Amniotic stem cell (primary cell): ENCODE measurements around the gene TAS1R1.

Experiments
- DNase-seq: peaks from one replicate; lab custom pipeline; 2025; lab: John Stamatoyannopoulos, UW

The TAS1R1 gene

DNA sequence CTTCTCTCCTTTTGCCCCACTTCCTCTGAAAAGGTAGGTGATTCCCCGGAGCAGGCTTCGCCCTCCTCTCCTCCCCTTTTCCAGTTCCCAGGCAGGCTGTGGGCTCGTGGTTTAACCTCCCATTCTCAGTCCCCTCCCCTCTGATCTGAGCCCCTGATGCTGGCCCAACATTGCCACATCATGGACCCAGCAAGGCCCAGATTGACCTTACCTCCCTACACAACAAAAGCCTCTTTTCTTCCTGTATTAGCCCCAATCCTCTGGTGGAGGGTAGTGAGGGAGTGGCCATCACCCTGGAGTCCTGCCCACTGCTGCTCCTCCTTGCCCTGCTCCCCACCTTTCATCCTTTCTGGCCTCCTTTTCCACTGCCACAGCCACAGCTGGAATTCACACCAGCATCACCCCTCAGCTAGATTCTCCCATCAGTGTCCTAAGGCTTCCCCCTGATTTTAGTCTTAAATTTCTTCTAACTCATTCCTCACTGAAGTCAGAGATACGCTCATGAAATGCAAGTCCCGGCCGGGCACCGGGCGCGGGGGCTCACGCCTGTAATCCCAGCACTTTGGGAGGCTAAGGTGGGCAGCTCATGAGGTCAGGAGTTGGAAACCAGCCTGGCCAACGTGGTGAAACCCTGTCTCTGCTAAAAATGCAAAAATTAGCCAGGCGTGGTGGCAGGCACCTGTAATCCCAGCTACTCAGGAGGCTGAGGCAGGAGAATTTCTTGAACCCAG, 17.7 kb downstream of the TAS1R1 start:
- no peak for DNase-seq

DNA sequence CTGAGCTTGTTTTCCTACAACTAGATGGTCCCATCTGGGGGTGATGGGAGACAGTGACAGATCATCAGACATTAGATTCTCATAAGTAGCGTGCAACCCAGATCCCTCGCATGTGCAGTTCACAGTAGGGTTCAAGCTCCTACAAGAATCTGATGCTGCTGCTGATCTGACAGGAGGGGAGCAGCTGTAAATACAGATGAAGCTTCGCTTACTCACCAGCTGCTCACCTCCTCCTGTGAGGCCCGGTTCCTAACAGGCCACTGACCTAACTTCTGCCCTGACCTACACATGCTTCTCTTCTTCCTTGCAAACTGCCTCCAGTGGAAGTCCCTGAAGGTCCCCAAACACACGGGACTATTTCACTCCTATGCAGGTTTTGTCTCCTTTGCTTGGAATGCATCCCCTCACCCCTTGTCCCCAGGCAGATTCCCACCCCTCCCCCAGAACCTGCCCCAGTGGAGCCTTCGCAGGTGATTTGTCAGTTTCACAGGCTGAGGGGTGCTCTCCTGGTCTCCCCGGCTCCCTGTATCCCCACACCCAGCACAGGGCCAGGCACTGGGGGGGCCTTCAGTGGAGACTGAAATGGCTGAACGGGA, 19.0 kb downstream of the TAS1R1 start:
- DNase-seq, result no peak

DNA sequence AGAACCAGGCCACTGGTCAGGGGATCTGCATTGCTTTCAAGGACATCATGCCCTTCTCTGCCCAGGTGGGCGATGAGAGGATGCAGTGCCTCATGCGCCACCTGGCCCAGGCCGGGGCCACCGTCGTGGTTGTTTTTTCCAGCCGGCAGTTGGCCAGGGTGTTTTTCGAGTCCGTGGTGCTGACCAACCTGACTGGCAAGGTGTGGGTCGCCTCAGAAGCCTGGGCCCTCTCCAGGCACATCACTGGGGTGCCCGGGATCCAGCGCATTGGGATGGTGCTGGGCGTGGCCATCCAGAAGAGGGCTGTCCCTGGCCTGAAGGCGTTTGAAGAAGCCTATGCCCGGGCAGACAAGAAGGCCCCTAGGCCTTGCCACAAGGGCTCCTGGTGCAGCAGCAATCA, 19.7 kb downstream of the TAS1R1 start:
- DNase-seq, result no peak

DNA sequence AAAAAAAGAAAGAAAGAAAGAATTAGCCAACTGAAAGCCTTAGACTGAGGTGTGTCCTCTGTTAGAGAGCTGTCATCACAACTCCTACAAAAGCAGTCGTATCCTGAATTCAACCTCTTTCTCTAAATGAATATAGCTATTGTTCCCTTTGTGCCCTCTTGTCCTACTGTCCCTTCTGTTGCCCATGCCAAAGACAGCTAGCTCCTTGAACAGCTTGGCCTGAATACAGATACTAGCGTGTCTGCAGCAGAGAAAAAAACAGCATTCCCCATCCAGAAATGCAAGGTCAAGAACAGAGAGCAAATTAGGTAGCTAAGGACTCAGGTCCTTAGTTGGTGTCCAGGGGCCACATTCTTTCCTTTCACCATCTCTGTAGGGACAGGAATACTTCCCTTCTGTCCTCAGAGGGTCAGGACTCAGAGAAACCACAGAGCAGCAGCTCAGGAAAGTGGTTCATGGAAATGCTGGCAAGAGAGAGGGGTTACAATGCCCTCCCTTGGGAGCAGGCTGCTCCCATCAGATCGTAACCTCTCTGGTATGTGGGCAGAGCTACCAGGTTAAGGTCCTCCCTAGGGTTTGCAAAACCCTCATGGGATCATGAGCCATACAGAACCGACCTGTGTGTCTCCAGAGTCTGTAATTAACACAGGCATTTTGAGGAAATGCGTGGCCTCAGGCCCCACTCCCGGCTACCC, 22.9 kb downstream of the TAS1R1 start:
- DNase-seq, result no peak

DNA sequence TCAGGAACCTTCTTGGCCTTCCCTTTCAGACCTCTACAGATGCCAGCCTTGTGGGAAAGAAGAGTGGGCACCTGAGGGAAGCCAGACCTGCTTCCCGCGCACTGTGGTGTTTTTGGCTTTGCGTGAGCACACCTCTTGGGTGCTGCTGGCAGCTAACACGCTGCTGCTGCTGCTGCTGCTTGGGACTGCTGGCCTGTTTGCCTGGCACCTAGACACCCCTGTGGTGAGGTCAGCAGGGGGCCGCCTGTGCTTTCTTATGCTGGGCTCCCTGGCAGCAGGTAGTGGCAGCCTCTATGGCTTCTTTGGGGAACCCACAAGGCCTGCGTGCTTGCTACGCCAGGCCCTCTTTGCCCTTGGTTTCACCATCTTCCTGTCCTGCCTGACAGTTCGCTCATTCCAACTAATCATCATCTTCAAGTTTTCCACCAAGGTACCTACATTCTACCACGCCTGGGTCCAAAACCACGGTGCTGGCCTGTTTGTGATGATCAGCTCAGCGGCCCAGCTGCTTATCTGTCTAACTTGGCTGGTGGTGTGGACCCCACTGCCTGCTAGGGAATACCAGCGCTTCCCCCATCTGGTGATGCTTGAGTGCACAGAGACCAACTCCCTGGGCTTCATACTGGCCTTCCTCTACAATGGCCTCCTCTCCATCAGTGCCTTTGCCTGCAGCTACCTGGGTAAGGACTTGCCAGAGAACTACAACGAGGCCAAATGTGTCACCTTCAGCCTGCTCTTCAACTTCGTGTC, 23.7 kb downstream of the TAS1R1 start:
- no peak for DNase-seq

DNA sequence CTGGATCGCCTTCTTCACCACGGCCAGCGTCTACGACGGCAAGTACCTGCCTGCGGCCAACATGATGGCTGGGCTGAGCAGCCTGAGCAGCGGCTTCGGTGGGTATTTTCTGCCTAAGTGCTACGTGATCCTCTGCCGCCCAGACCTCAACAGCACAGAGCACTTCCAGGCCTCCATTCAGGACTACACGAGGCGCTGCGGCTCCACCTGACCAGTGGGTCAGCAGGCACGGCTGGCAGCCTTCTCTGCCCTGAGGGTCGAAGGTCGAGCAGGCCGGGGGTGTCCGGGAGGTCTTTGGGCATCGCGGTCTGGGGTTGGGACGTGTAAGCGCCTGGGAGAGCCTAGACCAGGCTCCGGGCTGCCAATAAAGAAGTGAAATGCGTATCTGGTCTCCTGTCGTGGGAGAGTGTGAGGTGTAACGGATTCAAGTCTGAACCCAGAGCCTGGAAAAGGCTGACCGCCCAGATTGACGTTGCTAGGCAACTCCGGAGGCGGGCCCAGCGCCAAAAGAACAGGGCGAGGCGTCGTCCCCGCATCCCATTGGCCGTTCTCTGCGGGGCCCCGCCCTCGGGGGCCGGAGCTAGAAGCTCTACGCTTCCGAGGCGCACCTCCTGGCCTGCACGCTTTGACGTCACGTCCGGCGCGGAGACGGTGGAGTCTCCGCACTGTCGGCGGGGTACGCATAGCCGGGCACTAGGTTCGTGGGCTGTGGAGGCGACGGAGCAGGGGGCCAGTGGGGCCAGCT, 24.4 kb downstream of the TAS1R1 start, which contains the start of gene ZBTB48:
Gene ZBTB48 (plus strand): TSS at position 621 of the 745 bp plus-strand sequence. CDS start 616 bp downstream, outside the sequence.
- DNase-seq, result peak; percentile 93

DNA sequence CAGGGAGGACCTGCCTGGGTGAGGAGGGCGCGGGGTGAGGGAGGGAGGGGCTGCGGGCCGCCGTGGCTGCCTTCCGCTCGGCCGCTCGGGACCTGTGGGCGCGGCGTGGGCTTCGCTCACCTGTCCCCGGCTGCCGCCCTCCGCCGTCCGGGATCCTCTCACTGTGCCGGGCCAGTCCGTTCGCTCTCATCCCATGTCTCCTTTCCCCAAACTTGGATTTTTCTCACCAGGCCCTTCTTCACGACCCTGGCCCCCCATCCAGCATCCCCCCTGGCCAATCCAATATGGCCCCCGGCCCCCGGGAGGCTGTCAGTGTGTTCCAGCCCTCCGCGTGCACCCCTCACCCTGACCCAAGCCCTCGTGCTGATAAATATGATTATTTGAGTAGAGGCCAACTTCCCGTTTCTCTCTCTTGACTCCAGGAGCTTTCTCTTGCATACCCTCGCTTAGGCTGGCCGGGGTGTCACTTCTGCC, 25.0 kb downstream of the TAS1R1 start:
- no peak for DNase-seq

DNA sequence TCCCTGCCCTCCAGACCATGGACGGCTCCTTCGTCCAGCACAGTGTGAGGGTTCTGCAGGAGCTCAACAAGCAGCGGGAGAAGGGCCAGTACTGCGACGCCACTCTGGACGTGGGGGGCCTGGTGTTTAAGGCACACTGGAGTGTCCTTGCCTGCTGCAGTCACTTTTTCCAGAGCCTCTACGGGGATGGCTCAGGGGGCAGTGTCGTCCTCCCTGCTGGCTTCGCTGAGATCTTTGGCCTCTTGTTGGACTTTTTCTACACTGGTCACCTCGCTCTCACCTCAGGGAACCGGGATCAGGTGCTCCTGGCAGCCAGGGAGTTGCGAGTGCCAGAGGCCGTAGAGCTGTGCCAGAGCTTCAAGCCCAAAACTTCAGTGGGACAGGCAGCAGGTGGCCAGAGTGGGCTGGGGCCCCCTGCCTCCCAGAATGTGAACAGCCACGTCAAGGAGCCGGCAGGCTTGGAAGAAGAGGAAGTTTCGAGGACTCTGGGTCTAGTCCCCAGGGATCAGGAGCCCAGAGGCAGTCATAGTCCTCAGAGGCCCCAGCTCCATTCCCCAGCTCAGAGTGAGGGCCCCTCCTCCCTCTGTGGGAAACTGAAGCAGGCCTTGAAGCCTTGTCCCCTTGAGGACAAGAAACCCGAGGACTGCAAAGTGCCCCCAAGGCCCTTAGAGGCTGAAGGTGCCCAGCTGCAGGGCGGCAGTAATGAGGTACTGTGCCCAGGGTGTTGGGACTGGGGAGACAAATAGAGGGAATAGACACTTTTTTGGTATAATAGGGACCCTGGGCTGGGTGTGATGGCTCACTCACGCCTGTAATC, 25.7 kb downstream of the TAS1R1 start:
- DNase-seq, result no peak

DNA sequence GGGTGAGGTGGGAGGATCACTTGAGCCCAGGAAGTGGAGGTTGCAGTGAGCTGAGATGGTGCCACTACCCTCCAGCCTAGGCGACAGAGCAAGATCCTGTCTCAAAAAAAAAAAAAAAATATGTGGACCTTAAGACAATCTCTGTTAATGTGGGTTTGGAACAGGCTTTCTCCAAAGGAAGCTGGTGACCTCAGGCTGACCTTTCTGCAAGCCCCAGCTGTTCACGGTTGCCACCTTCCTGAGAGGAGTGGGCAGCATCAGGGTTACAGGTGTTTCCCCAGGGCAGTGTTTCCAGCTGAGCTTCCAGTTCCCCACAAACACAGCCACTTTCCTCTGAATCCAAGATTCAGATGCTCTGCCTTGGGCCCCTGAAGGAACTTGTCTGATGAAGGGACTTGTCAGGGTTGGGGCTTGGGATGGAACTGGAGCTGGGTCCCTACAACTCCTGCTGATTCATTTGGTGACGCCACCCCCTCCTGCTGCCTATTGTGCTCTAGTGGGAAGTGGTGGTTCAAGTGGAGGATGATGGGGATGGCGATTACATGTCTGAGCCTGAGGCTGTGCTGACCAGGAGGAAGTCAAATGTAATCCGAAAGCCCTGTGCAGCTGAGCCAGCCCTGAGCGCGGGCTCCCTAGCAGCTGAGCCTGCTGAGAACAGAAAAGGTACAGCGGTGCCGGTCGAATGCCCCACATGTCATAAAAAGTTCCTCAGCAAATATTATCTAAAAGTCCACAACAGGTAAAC, 26.6 kb downstream of the TAS1R1 start:
- DNase-seq, result no peak

DNA sequence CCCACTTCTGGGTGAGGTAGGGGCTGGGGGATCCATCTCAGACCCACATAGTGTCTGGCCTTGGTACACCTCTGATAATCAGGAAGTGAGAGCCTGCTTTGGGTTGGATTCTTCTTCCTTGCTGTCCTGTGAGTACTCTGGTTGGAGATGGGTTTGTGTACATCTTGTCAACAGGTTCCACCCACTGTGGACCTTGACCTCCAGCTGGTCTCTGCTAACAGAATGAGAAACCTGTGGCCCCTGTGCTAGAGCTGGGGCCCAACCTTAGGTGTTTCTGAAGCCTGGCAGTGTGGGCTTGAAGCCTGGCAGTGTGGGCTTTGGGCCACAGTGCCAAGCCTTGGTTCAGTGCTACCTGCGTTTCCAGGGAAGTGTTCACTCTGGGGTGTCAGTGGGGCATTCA, 27.3 kb downstream of the TAS1R1 start:
- DNase-seq, result no peak

DNA sequence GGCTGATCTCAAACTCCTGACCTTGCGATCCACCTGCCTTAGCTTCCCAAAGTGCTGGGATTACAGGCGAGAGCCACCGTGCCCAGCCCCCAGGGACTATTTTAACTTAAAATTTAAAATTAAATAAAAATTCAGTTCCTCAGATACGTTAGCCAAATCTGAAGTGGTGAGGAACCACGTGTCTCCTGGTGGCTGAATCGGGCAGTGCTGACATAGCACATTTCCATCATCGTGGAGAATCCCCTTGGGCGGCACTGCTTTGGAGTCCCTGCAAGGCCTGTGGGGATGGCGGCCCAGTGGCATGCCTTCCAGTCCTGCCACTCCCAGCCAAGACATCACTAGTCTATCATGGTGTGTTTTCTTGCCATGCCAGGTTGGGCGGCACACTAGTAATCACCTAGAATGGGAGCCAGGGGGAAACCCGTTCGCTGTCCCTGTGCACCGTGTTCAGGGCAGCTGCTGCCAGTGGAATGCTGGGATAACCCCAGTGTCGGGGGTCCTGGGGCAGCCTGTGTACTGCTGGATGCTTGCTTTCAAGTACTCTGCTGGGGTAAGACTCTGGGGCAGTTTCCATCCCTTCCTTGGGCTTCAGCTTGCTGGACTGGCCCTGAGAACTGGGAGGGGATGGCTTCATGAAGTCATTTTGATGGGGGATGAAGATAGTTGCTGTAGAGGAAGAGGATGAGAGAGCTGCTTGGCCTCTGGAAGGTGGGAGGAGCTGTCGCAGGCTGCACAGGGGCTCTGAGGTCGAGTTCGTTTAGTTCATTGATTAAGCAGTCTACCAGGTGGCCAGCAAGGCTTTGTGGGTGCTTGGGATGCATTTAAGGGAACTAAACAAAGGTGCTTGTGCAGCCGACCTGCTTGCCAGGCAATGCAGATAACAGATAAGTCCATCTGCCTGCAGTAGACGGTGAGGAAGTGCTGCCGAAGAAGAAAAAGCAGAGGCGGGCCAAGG, 29.3 kb downstream of the TAS1R1 start:
- no peak for DNase-seq

DNA sequence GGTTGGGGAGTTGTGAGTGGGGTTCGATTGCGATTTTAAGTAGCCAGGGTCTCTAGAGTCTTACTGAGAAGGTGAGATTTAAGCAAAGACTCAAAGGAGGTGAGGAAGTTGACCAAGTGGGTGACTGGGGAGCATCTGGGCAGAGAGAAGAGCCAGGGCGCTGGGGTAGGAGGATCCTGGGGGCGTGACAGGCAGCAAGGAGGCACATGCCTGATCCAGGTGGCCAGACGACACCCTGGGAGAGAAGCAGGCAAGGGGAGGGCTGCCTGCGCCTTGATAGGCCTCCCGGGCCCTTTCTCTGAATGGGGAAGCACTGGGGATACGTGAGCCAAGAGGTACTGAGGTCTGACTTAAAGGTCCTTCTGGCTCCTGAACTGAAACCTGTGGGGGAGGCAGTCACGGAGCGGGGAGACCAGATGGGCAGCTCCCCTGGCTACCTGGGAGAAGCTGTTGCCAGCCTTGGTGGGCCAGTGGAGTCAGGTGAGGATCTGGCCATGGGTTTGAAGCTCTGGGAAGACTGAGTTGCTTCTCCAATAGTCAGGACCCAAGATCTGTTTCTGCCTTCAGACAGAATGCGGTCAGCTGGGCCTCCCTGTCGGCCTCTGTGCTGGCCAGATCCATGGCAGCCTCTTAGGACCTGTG, 30.1 kb downstream of the TAS1R1 start:
- no peak for DNase-seq

DNA sequence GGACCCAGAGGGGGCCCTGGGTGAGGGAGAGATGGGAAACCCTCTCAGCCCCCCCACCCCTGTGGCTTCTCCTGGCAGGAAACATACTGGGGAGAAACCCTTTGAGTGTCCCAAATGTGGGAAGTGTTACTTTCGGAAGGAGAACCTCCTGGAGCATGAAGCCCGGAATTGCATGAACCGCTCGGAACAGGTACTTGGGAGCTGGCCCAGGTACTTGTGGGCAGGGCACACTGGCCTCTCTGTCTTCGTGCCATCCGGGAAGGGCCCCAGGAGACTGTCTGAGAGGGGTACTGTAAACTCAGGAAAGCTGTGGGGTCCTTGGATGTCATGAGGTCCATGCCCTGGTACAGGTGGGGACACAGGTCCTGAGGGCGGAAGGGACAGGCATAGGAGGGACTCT, 30.7 kb downstream of the TAS1R1 start:
- DNase-seq, result no peak

DNA sequence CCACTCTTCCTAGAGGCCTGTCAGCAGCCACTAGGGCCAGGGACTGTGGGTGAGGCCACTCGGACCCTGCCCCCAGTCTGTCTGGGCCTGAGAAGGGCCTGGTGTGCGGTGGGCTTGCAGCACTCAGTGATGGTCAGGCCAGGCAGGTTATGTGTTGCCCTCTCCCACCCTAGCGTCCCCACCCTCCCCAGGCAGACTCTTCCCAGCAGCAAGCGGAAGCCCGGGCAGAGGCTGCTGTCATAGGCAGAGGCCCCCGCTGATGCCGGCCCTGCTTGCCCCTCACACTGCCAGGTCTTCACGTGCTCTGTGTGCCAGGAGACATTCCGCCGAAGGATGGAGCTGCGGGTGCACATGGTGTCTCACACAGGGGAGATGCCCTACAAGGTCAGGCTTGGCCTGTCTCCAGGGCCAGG, 31.3 kb downstream of the TAS1R1 start:
- no peak for DNase-seq

DNA sequence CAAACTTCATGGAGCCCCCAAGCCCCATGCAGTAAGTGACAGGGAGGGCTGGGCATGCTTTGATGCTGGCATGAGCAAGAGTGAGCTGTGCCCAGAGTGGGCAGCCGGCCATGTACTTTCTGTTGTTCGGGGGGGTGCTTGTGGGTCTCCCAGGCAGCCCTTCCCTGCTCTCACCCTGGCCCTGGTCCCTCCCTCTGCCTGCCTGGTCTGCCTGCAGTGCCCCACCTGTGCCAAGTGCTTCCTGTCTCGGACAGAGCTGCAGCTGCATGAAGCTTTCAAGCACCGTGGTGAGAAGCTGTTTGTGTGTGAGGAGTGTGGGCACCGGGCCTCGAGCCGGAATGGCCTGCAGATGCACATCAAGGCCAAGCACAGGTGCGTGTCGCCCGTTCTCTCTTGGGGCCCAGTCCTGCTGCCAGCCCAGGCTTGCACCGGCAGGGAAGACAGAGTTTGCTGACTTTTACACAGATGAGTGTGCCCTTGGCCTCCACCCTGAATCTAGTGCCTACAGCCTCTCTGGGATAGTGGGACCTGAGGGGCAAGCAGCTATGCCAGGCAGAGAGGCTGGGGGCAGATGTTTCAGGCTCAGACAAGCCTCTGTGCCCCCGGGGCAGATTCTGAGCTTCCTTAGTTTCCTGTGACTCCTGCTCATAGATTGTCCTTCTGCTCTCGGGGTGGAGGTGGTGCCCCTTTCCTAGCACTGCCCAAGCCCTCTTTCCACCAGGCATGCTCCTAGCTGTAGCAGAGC, 32.3 kb downstream of the TAS1R1 start:
- no peak for DNase-seq

DNA sequence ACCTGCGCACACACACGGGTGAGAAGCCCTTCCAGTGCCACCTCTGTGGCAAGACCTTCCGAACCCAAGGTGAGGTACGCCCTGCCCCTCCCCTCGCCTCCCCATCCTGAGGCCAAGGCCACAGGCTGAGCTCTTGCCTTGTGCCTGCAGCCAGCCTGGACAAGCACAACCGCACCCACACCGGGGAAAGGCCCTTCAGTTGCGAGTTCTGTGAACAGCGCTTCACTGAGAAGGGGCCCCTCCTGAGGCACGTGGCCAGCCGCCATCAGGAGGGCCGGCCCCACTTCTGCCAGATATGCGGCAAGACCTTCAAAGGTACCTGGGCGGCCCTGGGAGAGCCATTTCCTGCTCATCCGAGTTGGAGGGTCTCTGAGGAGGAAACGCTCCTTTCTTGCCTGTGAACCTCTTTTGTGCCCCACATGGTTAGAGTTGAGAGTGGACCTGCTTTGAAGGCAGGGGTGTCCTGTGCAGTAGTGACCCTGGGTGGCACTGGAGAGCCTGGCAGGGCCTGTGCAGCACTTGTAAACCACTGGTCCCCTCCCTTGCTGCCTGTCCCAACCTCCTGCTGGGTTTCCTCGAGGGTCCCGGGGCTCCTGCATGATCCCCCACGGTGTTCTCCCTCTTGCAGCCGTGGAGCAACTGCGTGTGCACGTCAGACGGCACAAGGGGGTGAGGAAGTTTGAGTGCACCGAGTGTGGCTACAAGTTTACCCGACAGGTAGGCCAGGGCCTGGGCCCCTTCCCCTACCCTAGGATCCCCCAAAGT, 33.2 kb downstream of the TAS1R1 start:
- no peak for DNase-seq
